ENCODE measurements around the gene DOK3.

The DOK3 gene

GRCh38 chr5:177478711-177479646, 30.6 kb downstream of the DOK3 start:
- no peak for DNase-seq

- DNase-seq: no peak
These were observed 31.7 kb downstream of the DOK3 start for GRCh38 chr5:177477701-177478477.

- no peak for DNase-seq
These were observed 32.9 kb downstream of the DOK3 start for GRCh38 chr5:177476531-177477233.

GRCh38 chr5:177475563-177476427, 33.8 kb downstream of the DOK3 start:
- DNase-seq: no peak

GRCh38 chr5:177474846-177475562, 34.6 kb downstream of the DOK3 start:
- no peak for DNase-seq

- no peak for DNase-seq
These were observed 35.6 kb downstream of the DOK3 start for GRCh38 chr5:177474002-177474476.

- peak; percentile 24 for DNase-seq
These were observed 36.1 kb downstream of the DOK3 start, which contains the start of gene DBN1 for GRCh38 chr5:177473443-177474001. TSS of gene DBN1 (minus strand) at chr5:177473634. CDS start at chr5:177473521, 113 bp downstream.

GRCh38 chr5:177472460-177473442, 36.9 kb downstream of the DOK3 start:
- peak; percentile 19 for DNase-seq

- no peak for DNase-seq
These were observed 37.8 kb downstream of the DOK3 start for GRCh38 chr5:177471610-177472356.

GRCh38 chr5:177470759-177471536, 38.7 kb downstream of the DOK3 start:
- no peak for DNase-seq

GRCh38 chr5:177469750-177470525, 39.7 kb downstream of the DOK3 start:
- DNase-seq: no peak

GRCh38 chr5:177468685-177469628, 40.7 kb downstream of the DOK3 start:
- peak; percentile 29 for DNase-seq

GRCh38 chr5:177468329-177468684, 41.3 kb downstream of the DOK3 start:
- DNase-seq: no peak

- no peak for DNase-seq
These were observed 42.2 kb downstream of the DOK3 start for GRCh38 chr5:177467436-177467835.

GRCh38 chr5:177466861-177467260, 42.8 kb downstream of the DOK3 start:
- no peak for DNase-seq

GRCh38 chr5:177465044-177465443, 44.6 kb downstream of the DOK3 start:
- no peak for DNase-seq

Measured in T1000 (cell line).